ENCODE data around the gene CD81.

- TF ChIP-seq POLR2AphosphoS5 (IDR thresholded peaks at IDR 0.05), result no peak
- TF ChIP-seq POLR2A (IDR thresholded peaks at IDR 0.05), result no peak
- TF ChIP-seq CTCF (IDR thresholded peaks at IDR 0.05), result no peak
These were observed 14.7 kb upstream of the CD81 start for GRCh38 chr11:2362414-2362813.
